ENCODE data around the gene FAM184A.

DNA sequence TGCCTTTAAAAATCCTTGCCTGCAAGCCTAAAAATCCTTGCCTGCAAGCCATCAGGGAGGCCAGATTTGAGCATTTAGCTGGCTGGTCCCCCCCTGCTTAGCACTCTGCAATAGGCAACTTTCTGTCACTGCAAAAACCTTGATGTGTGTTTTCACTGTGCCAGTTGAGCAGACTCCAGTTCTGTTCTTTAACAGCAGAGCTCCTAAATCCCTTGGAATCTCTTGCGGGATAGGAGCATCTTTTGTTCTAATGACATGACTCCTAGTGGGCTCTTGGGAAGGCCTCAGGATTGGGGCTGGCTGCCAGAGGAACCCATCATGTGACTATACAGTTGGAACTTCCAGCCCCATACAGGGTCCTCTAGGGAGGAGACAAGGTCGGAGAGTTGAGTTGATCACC lies 50.4 kb downstream of the FAM184A start:
- no peak for TF ChIP-seq CTCF (conservative IDR thresholded peaks at IDR 0.05; ENCODE audit: low read depth, low read length)
- no peak for TF ChIP-seq EZH2 (IDR thresholded peaks at IDR 0.05; ENCODE audit: borderline replicate concordance, low read depth, low read length, poor library complexity, severe bottlenecking)
